DMS79 treated with DMSO at 0.1 percent for 48 hours (cell line): ENCODE results near the gene PCGF6.
"Not testable (repeated sequence)": the region's sequence is repeated elsewhere in the genome, so short reads cannot be mapped to it uniquely, and the experiment has no call there.

Experiments
- DNase-seq: peaks from one replicate; lab custom pipeline; 2025; lab: John Stamatoyannopoulos, UW

The PCGF6 gene, protein sequence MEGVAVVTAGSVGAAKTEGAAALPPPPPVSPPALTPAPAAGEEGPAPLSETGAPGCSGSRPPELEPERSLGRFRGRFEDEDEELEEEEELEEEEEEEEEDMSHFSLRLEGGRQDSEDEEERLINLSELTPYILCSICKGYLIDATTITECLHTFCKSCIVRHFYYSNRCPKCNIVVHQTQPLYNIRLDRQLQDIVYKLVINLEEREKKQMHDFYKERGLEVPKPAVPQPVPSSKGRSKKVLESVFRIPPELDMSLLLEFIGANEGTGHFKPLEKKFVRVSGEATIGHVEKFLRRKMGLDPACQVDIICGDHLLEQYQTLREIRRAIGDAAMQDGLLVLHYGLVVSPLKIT

DNA sequence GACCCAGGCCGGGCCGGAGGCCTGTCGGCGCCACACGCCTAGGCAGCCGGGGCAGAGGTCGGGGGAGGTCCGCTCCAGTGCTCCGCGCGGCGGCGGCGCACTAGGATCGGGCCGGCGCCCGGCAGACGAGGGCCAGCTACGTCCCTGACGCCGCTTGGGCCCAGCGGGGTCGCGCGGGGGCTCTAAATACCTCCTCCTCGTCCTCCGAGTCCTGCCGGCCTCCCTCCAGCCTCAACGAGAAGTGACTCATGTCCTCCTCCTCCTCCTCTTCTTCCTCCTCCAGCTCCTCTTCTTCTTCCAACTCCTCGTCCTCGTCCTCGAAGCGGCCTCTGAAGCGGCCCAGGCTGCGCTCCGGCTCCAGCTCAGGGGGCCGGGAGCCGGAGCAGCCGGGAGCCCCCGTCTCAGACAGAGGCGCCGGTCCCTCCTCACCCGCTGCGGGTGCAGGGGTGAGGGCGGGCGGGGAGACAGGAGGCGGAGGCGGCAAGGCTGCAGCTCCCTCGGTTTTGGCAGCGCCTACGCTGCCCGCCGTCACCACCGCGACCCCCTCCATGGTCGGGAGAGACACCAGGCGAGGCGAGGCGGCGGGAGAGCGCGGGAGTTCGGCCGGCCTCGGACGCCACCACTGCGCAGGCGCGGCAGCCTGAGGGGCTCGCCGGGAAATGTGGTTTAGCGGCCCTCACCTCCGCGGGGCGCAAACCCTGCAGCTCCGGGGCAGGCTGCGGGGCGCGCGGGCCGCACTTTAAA lies at the start of gene PCGF6:
Gene PCGF6, minus strand, starts transcription at position 624 of the 744 bp plus-strand sequence. Its CDS starts 74 bp downstream, at position 550.
- peak; percentile 36 for DNase-seq

DNA sequence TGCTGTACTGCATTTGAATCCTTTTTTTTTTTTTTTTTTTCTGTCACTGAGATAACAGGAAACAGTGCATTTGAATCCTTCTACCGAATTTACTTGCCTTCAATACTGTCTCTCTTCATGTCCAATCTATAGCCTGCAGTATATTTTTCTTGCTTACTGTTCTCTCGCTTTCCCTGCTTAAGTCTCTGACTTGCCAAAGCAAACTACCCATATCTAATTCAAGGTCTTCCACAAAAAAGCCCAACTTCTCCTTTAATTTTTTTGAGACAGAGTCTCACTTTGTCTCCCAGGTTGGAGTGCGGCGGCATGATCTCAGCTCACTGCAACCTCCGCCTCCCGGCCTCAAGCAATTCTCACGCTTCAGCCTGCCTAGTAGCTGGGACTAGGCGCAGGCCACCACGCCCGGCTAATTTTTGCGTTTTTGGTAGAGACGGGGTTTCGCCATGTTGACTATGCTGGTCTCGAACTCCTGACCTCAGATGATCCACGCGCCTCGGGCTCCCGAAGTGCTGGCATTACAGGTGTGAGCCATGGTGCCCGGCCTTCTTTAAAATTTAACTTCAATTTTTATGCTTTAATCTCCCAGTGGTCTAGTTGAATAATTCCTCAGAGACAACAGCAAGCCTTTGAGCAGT lies 46.4 kb upstream of the PCGF6 start:
- no peak for DNase-seq

DNA sequence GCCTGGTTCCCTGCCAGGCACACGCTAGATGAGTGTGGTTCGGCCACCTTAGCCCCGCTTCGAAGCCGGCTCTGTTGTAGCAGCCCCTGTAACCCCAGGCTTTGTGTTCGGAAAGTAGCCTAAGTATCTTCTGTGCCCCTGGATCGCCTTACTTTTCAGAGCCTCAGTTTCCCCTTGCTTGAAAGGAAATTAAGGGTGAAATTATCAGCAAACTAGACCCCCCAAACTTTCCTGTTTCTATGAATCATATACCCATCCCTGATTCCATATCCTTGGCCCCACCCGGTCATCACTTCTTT lies 45.8 kb upstream of the PCGF6 start:
- DNase-seq = no peak

DNA sequence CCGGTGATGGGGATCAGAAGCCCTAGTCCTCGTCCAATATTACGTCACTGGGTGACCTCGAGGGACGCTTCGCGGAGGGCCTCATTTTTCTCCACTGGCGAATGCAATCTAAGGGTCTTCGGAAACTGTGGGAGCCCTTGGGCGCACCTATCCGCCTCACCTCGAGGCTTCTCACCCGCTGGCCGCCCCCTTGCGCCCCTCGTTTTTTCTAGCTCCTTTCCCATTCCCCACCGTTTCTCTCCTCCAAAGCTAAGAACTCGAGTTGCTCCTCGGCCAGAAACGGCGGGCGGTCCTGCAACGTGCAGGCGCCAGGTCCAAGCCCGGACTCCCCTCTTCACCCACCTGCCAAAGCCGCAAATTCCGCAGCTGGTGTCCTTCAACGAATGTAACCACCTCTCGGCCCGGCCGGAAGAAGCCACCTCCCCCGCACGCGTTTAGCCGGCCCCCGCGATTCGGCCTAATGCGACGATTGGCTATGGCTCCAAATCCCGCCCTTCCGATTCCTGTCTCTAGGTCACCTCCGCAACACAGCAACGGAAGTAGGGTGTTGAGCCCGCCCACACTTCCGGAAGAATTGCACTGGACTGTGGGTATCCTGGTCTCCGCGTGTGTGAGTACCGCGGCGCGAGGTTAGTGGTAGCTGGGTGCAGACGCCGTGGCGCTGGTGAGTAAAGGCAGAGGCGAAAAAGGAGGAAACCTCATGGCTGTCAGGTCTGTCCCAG lies 45.3 kb upstream of the PCGF6 start, which contains the start of the genes ATP5MK and PDCD11:
Gene ATP5MK, minus strand, starts transcription at position 409 of the 722 bp plus-strand sequence. CDS start 4,018 bp downstream, outside the sequence.
Gene PDCD11, plus strand, starts transcription at position 560 of the 722 bp plus-strand sequence. CDS start 1,801 bp downstream, outside the sequence.
- peak; percentile 88 for DNase-seq

DNA sequence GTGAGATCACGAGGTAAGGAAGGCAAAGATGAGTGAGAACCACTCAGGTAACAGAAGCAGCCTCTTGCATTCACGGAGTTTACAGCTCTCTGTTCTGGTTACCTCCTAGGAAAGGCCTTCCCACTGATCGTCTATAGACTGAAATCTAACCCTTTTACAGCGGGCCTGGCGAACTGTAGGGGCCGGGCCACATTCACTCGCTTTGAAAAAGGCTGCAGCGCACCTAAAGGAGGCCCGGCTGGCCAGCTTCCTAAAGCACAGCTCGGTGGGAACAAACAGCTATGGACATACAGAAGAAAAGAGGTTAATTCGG lies 44.8 kb upstream of the PCGF6 start:
- no peak for DNase-seq

DNA sequence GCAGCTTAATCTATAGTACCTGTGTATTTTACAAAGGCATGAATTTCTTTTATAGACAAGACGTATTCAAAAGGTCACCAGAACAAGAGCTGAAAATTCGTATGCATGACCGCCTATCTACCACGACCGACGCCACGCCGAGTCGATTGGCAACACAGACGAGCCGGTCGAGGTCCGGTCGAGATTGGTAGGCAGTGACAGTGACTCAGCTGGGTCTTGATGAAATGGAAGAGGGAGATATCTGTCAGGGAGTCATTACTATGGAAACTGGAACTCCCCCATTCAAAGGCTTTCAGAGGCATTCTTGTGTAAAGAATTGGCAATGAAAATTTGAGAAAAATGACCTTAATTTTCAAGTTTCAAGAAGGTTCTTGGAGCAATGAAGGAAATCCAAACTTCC lies 43.2 kb upstream of the PCGF6 start:
- DNase-seq = no peak

DNA sequence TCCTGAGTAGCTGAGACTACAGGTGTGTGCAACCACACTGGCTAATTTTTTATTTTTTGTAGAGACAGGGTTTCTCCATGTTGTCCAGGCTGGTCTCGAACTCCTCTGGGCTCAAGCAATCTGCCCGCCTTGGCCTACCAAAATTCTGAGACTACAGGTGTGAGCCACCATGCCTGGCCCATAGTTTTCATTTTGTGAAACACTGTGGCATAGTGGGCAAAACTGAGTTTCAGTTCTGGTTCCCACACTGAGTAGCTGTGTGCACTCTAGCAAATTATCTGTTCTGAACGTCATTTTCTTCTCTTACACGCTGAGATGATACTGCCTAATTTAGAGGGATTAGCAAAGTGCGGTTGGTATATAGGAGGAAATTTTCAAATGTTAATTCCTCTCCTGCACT lies 31.8 kb upstream of the PCGF6 start:
- DNase-seq = no peak

DNA sequence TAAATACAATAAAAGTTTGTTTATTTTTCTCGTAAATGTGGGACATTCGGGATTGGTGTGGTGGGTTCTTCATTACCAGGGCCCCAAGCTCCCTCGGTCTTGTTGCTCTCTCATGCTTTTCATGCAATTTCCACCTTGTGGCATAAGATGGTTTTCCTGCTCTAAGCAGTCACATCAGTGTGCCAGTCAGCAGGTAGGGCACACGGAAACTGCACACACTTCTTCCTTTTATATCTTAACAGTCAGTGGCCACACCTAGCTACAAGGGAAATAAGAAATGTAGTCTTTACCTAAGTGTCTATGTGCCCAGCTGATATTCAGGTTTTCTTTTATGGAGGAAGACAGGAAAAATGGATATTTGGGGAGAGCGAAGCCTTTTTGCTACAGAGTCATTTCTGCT lies 23.3 kb upstream of the PCGF6 start:
- no peak for DNase-seq

DNA sequence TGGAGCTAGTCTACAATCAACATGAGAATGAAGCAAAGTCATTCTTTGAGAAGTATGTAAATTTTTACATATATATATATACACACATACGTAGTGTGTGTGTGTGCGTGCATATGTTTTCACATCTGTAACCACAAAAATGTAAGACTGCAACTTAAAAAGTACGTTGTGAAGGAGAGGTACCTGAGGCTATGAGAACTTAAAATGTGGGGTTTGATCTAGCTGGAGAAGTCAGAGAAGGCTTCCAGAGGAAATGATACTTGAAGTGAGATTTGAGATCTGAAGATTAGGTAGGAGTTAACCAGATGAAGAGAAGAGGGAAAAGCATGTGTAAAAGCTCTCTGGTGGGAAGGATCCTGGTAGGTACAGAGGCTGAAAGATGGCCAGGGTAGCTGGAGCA lies 22.6 kb upstream of the PCGF6 start:
- no peak for DNase-seq

DNA sequence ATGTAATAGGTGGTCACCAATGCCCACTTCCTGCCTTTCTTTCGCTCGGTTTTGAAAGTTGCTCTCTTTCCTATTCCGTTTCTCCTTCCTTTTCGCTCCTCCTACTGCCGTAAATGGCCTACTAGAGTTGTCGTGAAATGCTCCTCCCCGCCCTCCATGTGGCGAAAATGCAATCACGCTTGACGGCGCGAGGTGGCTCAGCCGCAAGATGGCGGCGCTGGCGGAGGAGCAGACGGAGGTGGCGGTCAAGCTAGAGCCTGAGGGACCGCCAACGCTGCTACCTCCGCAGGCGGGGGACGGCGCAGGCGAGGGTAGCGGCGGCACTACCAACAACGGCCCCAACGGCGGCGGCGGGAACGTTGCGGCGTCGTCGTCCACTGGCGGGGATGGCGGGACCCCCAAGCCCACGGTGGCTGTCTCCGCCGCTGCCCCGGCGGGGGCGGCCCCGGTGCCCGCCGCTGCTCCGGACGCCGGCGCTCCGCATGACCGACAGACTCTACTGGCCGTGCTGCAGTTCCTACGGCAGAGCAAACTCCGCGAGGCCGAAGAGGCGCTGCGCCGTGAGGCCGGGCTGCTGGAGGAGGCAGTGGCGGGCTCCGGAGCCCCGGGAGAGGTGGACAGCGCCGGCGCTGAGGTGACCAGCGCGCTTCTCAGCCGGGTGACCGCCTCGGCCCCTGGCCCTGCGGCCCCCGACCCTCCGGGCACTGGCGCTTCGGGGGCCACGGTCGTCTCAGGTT lies 17.0 kb upstream of the PCGF6 start, which contains the start of gene TAF5:
Gene TAF5, plus strand, starts transcription at position 195 of the 737 bp plus-strand sequence. Its CDS starts 14 bp downstream, at position 209.
- peak; percentile 77 for DNase-seq

DNA sequence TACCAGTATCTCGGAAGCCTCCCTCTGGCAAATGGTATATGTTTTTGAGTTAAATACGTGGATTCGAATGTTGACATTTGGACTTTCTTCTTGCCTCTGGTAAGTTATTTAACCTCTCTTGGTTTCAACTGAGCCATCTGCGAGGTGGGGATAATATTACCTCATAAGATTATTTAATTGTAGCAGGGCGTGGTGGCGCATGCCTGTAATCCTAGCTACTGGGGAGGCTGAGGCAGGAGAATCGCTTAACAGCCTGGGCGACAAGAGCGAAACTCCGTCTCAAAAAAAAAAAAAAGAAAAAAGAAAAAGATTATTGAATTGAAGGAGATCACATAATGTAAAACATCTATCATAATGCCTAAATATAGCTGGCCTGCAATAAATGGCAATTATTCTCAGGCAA lies 16.4 kb upstream of the PCGF6 start:
- DNase-seq = no peak

DNA sequence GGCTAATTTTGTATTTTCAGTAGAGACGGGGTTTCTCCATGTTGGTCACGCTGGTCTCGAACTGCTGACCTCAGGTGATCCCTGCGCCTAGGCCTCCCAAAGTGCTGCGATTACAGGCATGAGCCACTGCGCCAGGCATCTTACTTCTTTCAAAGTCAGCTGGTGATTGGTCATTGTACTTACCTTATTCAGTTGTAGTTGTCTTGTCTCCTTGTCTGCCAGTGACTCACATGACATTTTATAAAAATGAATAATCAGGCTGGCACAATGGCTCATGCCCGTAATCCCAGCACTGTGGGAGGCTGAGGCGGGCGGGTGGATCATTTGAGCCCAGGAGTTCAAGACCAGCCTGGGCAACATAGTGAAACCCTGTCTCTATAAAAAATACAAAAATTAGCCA lies 9.9 kb upstream of the PCGF6 start:
- DNase-seq = not testable (repeated sequence)

DNA sequence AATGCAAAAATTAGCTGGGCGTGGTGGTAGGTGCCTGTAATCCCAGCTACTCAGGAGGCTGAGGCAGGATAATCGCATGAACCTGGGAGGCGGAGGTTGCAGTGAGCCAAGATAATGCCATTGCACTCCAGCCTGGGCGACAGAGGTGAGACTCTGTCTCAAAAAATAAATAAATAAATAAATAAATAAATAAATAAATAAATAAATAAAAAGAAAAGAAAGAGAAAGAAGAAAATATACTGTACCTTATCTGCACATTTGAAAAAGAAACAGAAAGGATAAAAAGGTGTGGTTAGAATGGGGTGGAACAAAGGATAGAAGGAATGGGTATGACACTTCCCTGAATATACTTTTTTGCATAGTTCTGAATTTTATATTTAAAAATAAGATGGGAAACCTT lies 8.6 kb upstream of the PCGF6 start:
- DNase-seq = not testable (repeated sequence)

DNA sequence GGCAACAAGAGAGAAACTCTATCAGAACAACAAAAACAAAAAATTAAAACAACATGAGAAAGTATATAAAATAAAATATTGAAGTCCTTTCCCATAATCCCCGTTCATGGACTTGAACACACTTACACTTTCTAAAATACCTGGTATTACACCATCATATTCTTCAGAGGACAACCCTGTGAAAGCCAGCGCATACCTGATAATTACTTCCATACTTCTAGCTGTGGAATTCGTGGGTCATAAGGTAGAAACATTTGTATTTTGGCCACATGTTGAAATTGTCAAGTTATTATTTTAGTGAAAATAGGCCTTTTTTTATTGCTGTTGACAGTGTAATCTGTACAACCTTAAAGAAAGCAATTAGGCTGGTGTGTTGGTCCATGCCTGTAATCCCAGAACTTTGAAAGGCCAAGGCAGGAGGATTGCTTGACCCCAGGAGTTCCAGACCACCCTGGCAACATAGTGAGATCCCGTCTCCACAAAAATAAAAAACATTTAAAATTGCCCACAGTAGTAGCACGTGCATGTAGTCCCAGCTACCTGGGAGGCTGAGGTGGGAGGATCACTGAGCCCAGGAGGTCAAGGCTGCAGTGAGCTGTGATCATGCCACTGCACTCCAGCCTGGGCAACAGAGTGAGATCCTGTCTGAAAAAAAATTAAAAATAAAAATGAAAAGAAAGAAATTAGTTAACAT lies 5.1 kb upstream of the PCGF6 start:
- DNase-seq = no peak

DNA sequence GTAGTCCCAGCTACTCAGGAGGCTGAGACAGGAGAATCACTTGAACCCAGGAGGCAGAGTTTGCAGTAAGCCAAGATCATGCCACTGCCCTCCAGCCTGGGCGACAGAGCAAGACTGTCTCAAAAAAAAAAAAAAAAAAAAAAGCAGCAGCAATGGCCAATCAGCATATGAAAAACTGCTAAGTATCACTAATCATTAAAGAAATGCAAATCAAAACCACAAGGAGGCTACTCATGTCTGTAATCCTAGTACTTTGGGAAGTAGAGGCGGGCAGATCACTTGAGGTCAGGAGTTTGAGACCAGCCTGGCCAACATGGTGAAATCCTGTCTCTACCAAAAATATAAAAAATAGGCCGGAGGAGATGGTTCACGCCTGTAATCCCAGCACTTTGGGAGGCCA lies 3.6 kb upstream of the PCGF6 start:
- not testable (repeated sequence) for DNase-seq

DNA sequence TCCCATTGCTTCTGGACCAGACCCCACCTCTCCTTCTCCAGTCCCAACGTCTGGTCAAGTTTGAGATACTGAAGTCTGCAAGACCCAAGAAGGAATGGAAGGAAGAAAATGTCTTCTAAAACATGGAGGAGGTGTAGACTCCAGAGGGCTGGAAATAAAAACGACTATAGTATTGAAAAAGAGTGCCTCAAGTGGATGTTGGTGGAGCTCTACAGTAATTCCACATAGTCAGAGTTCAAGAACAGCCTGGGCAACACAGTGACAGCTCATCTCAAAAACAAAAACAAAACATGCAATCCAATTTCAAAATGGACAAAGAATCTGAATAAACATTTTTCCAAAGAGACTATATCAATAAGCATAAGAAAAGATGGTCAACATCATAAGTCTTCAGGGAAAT lies 2.3 kb upstream of the PCGF6 start:
- DNase-seq = no peak

DNA sequence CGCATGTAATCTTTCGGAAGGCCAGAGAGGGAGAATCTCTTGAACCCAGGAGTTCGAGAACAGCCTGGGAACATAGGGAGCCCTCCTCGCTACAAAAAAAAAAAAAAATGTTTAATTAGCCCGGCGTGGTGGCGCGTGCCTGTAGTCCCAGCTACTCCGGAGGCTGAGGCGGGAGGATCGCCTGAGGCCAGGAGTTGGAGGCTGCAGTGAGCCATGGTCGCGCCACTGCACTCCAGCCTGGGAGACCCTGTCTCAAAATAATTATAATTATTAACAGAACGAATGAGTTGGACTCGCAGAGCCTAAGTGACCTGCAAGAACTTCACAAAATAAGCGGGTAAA lies 794 bp downstream of the PCGF6 start:
- DNase-seq = no peak

DNA sequence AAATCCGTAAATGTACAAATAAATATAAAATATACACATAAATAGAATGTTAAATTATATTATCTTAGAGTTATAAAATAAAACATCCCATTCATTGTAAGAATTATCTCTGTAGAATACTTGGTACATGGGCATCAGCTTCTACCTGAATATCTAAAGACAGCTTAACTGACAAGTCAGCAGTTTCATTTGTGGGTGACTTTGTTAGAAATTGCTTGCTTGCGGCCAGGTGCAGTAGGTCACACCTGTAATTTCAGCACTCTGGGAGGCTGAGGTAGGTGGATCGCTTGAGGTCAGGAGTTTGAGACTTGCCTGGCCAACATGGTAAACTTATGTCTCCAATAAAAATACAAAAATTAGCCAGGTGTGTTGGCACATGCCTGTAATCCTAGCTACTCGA lies 14.6 kb downstream of the PCGF6 start:
- DNase-seq = no peak

DNA sequence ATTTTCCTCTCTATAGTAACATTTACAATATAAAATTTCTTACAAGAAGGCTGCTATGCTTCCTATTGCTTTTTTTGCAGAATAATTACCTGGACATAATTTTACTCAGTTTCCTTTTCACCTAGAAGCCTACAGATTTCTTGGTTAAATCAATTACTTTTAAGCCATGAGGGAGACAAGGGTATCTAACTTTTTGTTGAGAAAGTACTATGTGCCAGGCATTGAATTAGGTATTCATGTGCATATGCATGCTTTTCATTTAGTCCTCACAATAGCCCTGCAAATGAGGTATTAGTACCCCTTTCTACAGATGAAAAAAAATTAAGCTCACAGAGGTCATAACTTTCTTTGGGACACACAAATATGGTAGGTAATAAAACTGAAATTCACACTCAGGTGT lies 16.4 kb downstream of the PCGF6 start:
- DNase-seq = no peak

DNA sequence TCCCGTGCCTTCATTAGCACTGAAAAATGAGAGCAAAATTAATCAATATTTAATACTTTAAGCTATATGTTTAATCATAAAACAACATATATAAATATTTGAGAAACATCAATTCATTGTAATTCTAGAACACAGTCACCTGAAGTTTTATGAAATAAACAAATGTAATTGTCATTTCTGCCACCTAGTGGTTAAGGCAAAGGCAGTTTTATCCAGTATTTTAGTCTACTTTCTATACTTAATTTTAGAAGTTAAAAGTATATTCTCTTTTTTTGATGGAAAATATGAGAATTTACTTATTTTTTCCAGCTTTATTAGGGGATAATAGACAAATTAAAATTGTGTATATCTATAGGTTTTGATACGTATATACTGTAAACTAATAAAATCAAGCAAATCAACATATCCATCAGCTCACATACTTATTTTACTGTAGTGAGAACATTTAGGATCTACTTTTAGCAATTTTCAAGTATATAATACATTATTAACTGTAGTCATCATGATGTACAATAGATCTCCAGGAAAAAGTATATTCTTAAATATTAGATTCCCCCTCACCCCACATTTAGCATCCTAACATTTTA lies 16.9 kb downstream of the PCGF6 start:
- DNase-seq = peak; percentile 2

DNA sequence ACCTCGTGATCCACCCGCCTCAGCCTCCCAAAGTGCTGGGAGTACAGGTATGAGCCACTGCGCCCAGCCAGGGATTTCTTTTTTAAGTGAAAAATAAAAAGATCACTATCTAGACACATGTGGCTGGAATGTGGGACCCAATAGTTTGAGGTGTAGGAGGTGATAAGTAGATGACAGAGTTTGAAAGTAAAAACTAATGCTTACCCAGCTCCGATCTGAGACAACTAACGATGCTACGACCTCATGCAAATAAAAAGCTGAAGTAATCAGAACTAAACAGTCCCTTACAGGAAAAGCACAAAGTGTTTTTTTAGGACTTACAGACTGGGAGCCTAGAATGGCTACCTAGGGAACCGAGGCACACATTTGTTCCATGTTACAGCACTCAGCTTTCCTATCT lies 23.0 kb downstream of the PCGF6 start:
- no peak for DNase-seq
